ENCODE measurements around the gene ZNF418.

DNA sequence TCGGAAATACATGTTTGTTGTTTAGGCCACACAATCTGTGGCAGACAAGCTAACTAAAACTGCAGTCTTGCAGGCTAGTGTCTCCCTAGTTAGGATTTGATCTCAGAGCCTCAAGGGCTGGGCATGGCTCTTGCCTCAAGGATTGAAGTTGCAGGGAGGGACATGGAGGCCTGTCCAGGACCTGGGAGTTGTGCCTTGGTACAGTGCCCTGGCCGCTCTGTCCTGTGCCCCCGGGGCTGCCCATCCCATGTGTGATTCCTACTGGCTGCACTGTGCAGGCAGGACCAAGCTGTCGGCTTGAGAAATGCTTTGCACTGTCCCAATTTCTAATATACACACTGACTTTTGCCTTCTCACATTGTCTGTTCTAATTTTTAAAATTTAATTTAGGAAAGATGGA, 19.8 kb upstream of the ZNF418 start:
- TF ChIP-seq, protein P1, sequence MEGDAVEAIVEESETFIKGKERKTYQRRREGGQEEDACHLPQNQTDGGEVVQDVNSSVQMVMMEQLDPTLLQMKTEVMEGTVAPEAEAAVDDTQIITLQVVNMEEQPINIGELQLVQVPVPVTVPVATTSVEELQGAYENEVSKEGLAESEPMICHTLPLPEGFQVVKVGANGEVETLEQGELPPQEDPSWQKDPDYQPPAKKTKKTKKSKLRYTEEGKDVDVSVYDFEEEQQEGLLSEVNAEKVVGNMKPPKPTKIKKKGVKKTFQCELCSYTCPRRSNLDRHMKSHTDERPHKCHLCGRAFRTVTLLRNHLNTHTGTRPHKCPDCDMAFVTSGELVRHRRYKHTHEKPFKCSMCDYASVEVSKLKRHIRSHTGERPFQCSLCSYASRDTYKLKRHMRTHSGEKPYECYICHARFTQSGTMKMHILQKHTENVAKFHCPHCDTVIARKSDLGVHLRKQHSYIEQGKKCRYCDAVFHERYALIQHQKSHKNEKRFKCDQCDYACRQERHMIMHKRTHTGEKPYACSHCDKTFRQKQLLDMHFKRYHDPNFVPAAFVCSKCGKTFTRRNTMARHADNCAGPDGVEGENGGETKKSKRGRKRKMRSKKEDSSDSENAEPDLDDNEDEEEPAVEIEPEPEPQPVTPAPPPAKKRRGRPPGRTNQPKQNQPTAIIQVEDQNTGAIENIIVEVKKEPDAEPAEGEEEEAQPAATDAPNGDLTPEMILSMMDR (IDR thresholded peaks at IDR 0.05): no peak
- TF ChIP-seq EZH2 (IDR thresholded peaks at IDR 0.05; ENCODE audit: borderline replicate concordance, insufficient read depth, low read depth, low read length, poor library complexity, severe bottlenecking): no peak
